Adrenal gland (tissue), 5 donors: ENCODE results near the gene HS3ST3A1.

Source experiments
- POLR2A ChIP-seq, 2 donors: fragments of 450-650 bp; IDR thresholded peaks; one replicate each; pipeline ENCODE4 v1.6.1; 2017; ENCODE audit warnings: antibody characterized with exemption in 2 of 2, mild to moderate bottlenecking in 2 of 2, moderate library complexity in 1 of 2
- TF ChIP-seq, protein P1 (sequence below), 6 experiments: fragments of 450-650 bp in 4 of 6; fragments of 200-600 bp in 2 of 6; sonication (generic) in 1 of 6; IDR thresholded peaks; 1 replicate in 5 of 6; 2 replicates in 1 of 6; pipeline versions ENCODE4 v1.5.1 to v1.8.0; 2016 to 2021; ENCODE audit warnings: antibody characterized with exemption in 6 of 6, mild to moderate bottlenecking in 2 of 6, moderate library complexity in 1 of 6
- donor health status: DM: no; HTN: no; CAD: no.

DNA sequence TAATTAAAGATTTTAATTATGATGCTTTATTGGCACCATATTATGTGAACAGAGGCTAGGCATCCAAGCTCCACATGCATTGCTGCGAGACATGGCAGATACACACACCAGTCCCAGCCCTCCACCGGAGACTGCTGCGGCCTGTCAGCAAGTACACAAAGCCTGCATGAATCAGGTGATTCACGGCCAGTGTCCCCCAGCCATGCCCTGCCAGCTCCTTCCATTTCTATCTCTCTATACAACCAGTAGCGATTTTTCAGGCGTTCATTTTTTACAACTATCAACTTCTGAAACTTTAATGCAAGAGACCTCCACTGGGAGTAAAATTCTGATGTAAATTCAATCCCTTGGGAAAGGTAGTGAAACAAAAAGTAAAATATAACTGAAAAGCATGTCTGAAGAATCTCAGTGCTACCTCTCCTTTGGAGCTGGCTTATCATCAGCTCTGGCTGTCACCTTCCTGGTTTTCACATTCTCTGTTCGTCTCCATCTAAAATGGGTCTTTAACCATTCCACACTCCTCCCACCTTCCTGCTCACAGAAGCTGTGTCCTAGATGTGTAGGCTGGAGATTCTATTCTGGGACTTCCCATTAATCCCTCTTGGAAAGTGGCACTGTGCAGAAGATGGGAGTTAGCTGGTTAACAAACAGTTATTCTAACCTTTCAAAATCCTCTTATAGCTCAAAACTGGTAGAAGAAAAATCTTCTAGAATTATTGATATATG is 32.2 kb downstream of the HS3ST3A1 start:
- no peak for TF ChIP-seq POLR2A (IDR thresholded peaks at IDR 0.05)
- TF ChIP-seq, protein P1, sequence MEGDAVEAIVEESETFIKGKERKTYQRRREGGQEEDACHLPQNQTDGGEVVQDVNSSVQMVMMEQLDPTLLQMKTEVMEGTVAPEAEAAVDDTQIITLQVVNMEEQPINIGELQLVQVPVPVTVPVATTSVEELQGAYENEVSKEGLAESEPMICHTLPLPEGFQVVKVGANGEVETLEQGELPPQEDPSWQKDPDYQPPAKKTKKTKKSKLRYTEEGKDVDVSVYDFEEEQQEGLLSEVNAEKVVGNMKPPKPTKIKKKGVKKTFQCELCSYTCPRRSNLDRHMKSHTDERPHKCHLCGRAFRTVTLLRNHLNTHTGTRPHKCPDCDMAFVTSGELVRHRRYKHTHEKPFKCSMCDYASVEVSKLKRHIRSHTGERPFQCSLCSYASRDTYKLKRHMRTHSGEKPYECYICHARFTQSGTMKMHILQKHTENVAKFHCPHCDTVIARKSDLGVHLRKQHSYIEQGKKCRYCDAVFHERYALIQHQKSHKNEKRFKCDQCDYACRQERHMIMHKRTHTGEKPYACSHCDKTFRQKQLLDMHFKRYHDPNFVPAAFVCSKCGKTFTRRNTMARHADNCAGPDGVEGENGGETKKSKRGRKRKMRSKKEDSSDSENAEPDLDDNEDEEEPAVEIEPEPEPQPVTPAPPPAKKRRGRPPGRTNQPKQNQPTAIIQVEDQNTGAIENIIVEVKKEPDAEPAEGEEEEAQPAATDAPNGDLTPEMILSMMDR (IDR thresholded peaks at IDR 0.05): no peak
